ENCODE measurements around the gene UBTD2.

The UBTD2 gene

GRCh38 chr5:172248637-172249036 is 34.9 kb downstream of the UBTD2 start:
- Histone ChIP-seq H3K27ac (no peak overlapping the region), H3K9ac (no peak overlapping the region), H4K20me1 (peaks cover 0 to 63% (median 17%) of the 10 kb centered on the region in 11 experiments; a peak in 13 of 22 replicates), H3K36me3 (peaks cover 39 to 99% (median 89%) of the 10 kb centered on the region in 11 experiments), H3K9me3 (replicated peaks in 1 of 11) (peaks cover 38 to 91% (median 86%) of the 10 kb centered on the region in 11 experiments), H3K4me2 (peak overlapping the region in 2 of 11 experiments; percentile 2 to 3; a peak in 2 of 22 replicates), H3K4me3 (no peak overlapping the region), H3K4me1 (peaks cover 0 to 6% (median 0%) of the 10 kb centered on the region in 10 experiments; a peak in 3 of 20 replicates), H3K27me3 (no peaks in the 10 kb centered on the region)
- TF ChIP-seq Cebpa-rat (IDR thresholded peaks at IDR 0.05), result no peak

- Histone ChIP-seq H3K4me2 (no peak overlapping the region), H3K4me1 (peaks cover 0 to 6% (median 0%) of the 10 kb centered on the region in 10 experiments; a peak in 3 of 20 replicates), H3K4me3 (no peak overlapping the region), H3K36me3 (peaks cover 22 to 98% (median 87%) of the 10 kb centered on the region in 11 experiments), H3K27me3 (no peaks in the 10 kb centered on the region), H4K20me1 (peaks cover 0 to 76% (median 18%) of the 10 kb centered on the region in 11 experiments; a peak in 13 of 22 replicates), H3K9ac (no peak overlapping the region), H3K27ac (no peak overlapping the region), H3K9me3 (replicated peaks in 1 of 11) (peaks cover 10 to 82% (median 71%) of the 10 kb centered on the region in 11 experiments)
- TF ChIP-seq Cebpa-rat (IDR thresholded peaks at IDR 0.05), result no peak
Measured at GRCh38 chr5:172245703-172246125, 37.9 kb downstream of the UBTD2 start.

DNA sequence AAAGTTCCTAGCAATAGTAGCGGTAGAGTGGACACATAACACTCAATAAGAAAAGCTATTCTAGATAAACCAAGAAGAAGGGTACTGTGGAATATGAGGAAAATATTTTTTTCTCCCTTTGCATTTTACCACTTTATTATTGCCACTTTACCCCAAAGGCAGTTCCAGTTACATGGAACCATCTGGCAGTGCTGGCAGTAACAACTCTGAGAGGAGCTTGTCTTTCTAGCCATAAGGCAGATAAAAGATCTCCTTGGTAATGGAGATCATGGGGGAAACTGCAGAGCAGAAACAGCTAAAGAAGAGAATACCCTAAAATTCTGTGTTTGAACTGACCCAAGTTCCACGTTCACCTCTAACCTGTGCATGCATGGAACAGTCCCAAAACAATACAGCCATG is 38.5 kb downstream of the UBTD2 start:
- TF ChIP-seq Cebpa-rat (IDR thresholded peaks at IDR 0.05), result no peak
- Histone ChIP-seq H3K9me3 (replicated peaks in 1 of 11) (peaks cover 3 to 75% (median 64%) of the 10 kb centered on the region in 11 experiments; a peak in 20 of 22 replicates), H3K4me2 (no peak overlapping the region), H4K20me1 (peaks cover 0 to 77% (median 18%) of the 10 kb centered on the region in 11 experiments; a peak in 13 of 22 replicates), H3K27me3 (no peaks in the 10 kb centered on the region), H3K4me1 (peaks cover 0 to 6% (median 0%) of the 10 kb centered on the region in 10 experiments; a peak in 3 of 20 replicates), H3K36me3 (peaks cover 22 to 95% (median 84%) of the 10 kb centered on the region in 11 experiments), H3K27ac (no peak overlapping the region), H3K4me3 (no peak overlapping the region), H3K9ac (no peak overlapping the region)

- Histone ChIP-seq H3K27ac (no peak overlapping the region), H3K36me3 (peaks cover 18 to 81% (median 68%) of the 10 kb centered on the region in 11 experiments), H3K4me3 (no peak overlapping the region), H3K9me3 (replicated peaks in 1 of 11) (peaks cover 0 to 58% (median 48%) of the 10 kb centered on the region in 11 experiments; a peak in 18 of 22 replicates), H4K20me1 (peaks cover 0 to 83% (median 20%) of the 10 kb centered on the region in 11 experiments; a peak in 13 of 22 replicates), H3K9ac (no peak overlapping the region), H3K4me1 (peaks cover 0 to 8% (median 0%) of the 10 kb centered on the region in 10 experiments; a peak in 7 of 20 replicates), H3K4me2 (no peak overlapping the region), H3K27me3 (no peaks in the 10 kb centered on the region)
- TF ChIP-seq Cebpa-rat (IDR thresholded peaks at IDR 0.05), result no peak
Measured at GRCh38 chr5:172243302-172243701, 40.3 kb downstream of the UBTD2 start.

DNA sequence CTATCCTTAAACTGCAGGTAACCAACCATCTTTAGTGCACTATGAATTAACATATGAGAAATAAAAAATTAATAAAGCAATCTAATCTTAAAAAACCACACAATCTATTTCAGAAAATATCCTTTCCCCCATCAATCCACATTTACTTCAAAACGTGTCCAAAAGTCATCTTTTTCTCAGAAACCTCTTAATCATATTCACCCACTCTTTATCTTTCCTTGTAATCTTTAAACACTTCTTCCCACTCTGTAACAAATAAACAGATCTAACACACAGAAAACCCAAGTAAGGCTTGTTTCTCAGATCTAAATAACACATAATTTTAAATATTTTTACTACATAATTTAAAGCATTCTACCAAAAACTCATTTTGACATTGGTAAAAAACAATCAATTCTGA is 45.2 kb downstream of the UBTD2 start:
- Histone ChIP-seq H3K9me3 (replicated peaks in 1 of 11) (peaks cover 0 to 18% (median 9%) of the 10 kb centered on the region in 11 experiments; a peak in 12 of 22 replicates), H3K36me3 (peaks cover 12 to 47% (median 38%) of the 10 kb centered on the region in 11 experiments; a peak in 21 of 22 replicates), H3K9ac (no peak overlapping the region), H3K27me3 (no peaks in the 10 kb centered on the region), H3K4me1 (peaks cover 9 to 47% (median 21%) of the 10 kb centered on the region in 10 experiments; a peak in 19 of 20 replicates), H3K4me2 (peak overlapping the region in 1 of 11 experiments; percentile 28; a peak in 2 of 22 replicates), H3K27ac (no peak overlapping the region), H4K20me1 (peaks cover 21 to 89% (median 44%) of the 10 kb centered on the region in 11 experiments; a peak in 18 of 22 replicates), H3K4me3 (no peak overlapping the region)
- TF ChIP-seq Cebpa-rat (IDR thresholded peaks at IDR 0.05), result no peak

DNA sequence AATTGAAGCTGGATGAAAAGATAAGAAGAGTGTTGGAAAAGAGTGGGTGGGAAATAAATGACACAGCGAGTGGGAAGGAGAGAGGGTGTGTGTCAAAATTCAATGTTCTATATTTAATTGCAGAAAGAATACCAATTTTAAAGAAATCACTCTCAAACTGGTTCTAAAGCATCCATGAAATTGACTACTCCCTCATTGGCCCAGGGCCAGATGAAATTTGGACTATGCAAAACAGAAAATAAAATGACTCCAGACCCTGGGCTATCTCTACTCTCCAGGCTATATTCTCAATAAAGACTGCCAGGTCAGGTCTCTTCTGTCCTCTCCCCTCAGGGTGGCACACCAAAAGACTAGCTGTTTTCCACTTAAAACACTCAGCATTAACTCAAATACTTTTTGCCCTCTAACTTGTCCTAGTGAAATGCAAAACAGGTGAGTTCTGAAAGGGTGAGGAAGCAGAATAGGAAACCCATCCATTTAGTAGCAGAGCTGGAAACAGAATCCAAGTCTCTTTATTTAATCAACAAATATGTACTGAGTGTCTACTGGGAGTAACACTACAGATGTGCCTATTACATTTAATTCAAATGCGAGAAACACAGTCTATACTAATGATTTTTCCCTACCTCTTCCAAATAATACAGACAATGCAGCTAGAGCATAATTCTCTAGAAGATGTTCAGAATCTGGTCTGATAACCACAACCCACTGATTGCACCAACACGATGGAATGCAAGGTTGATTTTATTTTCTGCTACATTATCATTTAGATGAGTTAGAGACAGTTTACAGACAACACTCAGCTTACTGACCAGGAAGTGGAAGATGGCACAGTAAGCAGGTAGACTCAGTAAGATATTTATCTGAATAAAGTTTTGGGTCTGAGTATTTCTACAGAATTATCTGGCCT is 47.5 kb downstream of the UBTD2 start:
- Histone ChIP-seq H3K9me3 (replicated peaks in 1 of 11) (peaks cover 0 to 6% (median 0%) of the 10 kb centered on the region in 11 experiments; a peak in 1 of 22 replicates), H3K4me3 (no peak overlapping the region), H3K27ac (peak overlapping the region in 1 of 11 experiments; percentile 41; a peak in 3 of 22 replicates), H3K27me3 (no peaks in the 10 kb centered on the region), H3K36me3 (peaks cover 26 to 49% (median 39%) of the 10 kb centered on the region in 11 experiments), H3K4me1 (peaks cover 9 to 47% (median 21%) of the 10 kb centered on the region in 10 experiments; a peak in 19 of 20 replicates), H3K4me2 (peak overlapping the region in 9 of 11 experiments; percentile 6 to 75 (median 53); a peak in 16 of 22 replicates), H4K20me1 (peaks cover 21 to 84% (median 44%) of the 10 kb centered on the region in 11 experiments; a peak in 18 of 22 replicates), H3K9ac (no peak overlapping the region)
- no peak for TF ChIP-seq Cebpa-rat (IDR thresholded peaks at IDR 0.05)

DNA sequence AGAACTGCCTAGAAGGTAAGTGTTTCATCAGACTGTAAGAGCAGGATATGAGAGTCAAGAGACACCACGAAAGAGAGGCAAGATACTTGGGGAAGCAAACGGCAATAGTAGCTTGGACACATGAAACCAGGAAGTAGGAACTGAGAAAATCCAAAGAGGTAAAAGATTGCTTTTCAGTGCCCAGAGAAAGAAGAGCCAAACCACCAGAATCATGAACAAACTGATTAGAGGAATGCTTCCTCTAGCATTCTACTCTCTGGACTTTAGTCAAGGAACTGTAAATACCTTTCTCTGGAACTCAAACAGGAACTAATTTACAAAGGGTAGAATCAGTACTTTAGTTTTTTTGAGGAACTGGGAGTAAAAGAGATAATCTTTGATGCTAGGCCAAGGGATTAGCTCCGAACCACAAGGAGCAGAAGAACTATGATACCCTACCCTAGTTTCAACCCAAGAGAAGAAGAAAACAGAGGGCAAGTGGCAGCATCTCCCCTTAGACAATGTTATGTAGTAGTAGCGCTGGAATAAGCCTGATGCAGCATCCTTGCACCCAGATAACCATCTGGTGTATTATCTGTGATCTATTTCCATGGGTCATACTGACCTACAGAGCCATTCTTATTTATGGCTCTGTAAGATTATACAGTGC is 48.3 kb downstream of the UBTD2 start:
- peaks cover 35 to 49% (median 42%) of the 10 kb centered on the region in 11 experiments for H3K36me3 ChIP-seq
- H3K4me2 ChIP-seq, result peak overlapping the region in 9 of 11 experiments; percentile 6 to 75 (median 53); a peak in 16 of 22 replicates
- no peaks in the 10 kb centered on the region for H3K27me3 ChIP-seq
- peaks cover 9 to 47% (median 21%) of the 10 kb centered on the region in 10 experiments; a peak in 19 of 20 replicates for H3K4me1 ChIP-seq
- TF ChIP-seq Cebpa-rat (IDR thresholded peaks at IDR 0.05), result no peak
- no peak overlapping the region for H3K9ac ChIP-seq
- H4K20me1 ChIP-seq, result peaks cover 21 to 76% (median 44%) of the 10 kb centered on the region in 11 experiments; a peak in 18 of 22 replicates
- H3K4me3 ChIP-seq, result no peak overlapping the region
- peak overlapping the region in 7 of 11 experiments; percentile 0 to 41 (median 29); a peak in 10 of 22 replicates for H3K27ac ChIP-seq
- no peaks in the 10 kb centered on the region for H3K9me3 ChIP-seq (replicated peaks in 1 of 11)

DNA sequence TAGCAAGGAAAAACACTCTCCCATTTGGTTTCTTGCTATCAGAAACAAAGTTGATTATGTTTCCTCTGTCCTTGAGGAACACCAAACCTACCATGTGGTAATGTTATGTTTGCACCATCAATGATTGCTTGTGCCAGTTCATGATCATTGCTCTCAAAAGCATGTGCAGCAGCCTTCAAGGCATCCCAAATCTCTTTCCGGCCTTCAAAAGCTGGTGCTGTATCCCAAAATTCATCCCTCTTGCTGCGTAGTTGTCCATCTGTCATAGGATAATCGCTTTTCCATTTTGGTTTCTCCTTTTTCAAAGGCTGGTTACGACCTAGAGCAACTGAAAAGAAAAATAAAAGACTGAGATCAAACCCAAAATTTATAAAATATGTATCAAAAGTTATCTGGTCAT is 49.5 kb downstream of the UBTD2 start:
- H3K9me3 ChIP-seq (replicated peaks in 1 of 11), result no peaks in the 10 kb centered on the region
- no peak overlapping the region for H3K9ac ChIP-seq
- H3K4me3 ChIP-seq, result no peak overlapping the region
- peaks cover 9 to 46% (median 21%) of the 10 kb centered on the region in 10 experiments; a peak in 19 of 20 replicates for H3K4me1 ChIP-seq
- H3K27me3 ChIP-seq, result no peaks in the 10 kb centered on the region
- H4K20me1 ChIP-seq, result peaks cover 21 to 65% (median 40%) of the 10 kb centered on the region in 11 experiments; a peak in 18 of 22 replicates
- H3K4me2 ChIP-seq, result no peak overlapping the region
- H3K27ac ChIP-seq, result no peak overlapping the region
- no peak for TF ChIP-seq Cebpa-rat (IDR thresholded peaks at IDR 0.05)
- H3K36me3 ChIP-seq, result peaks cover 40 to 58% (median 51%) of the 10 kb centered on the region in 11 experiments
